Spleen (tissue), 11 donors: Measurements from ENCODE around the gene HLCS. TPM values are rescaled to one million over a fixed set of nuclear protein-coding genes. Genes with fewer than 3 reads are reported as not detected.

Source experiments
- DNase-seq: peaks from one replicate; pipeline ENCODE4 v3.0.0-alpha.2; 2020
- H3K27ac ChIP-seq, 8 donors: fragments of 200-600 bp; sonication (generic) in 7 of 8; 1 replicate in 4 of 8; 2 replicates in 4 of 8; pipeline versions ENCODE4 v1.5.0 to v1.8.0; 2016 to 2021; ENCODE audit warnings: inconsistent platforms in 4 of 8, mild to moderate bottlenecking in 4 of 8, moderate library complexity in 1 of 8
- H3K27me3 ChIP-seq, 7 donors: fragments of 200-600 bp; sonication (generic) in 6 of 7; replicated peaks in 1 of 7; 1 replicate in 4 of 7; 2 replicates in 3 of 7; pipeline versions ENCODE4 v1.5.0 to v1.8.0; 2016 to 2021; ENCODE audit warnings: inconsistent platforms in 3 of 7, mild to moderate bottlenecking in 1 of 7
- H3K36me3 ChIP-seq, 6 donors: fragments of 200-600 bp; sonication (generic) in 5 of 6; 1 replicate in 4 of 6; 2 replicates in 2 of 6; pipeline versions ENCODE4 v1.5.0 to v1.8.0; 2016 to 2021; ENCODE audit warnings: inconsistent platforms in 2 of 6
- H3K4me1 ChIP-seq, 6 donors: fragments of 200-600 bp; sonication (generic) in 5 of 6; 1 replicate in 3 of 6; 2 replicates in 3 of 6; pipeline versions ENCODE4 v1.5.0 to v1.8.0; 2016 to 2021; ENCODE audit warnings: inconsistent platforms in 3 of 6
- H3K4me3 ChIP-seq, 8 donors: fragments of 200-600 bp; sonication (generic) in 7 of 8; 1 replicate in 4 of 8; 2 replicates in 4 of 8; pipeline versions ENCODE4 v1.5.0 to v1.8.0; 2016 to 2021; ENCODE audit warnings: inconsistent platforms in 4 of 8, mild to moderate bottlenecking in 4 of 8, moderate library complexity in 2 of 8
- H3K9me3 ChIP-seq, 8 donors: fragments of 200-600 bp; sonication (generic) in 7 of 8; 1 replicate in 4 of 8; 2 replicates in 4 of 8; pipeline versions ENCODE4 v1.5.0 to v1.8.0; 2016 to 2021; ENCODE audit warnings: inconsistent platforms in 4 of 8
- POLR2A ChIP-seq, 3 donors: fragments of 450-650 bp; IDR thresholded peaks; one replicate each; pipeline ENCODE4 v1.5.1; 2017; ENCODE audit warnings: antibody characterized with exemption in 3 of 3, mild to moderate bottlenecking in 1 of 3
- POLR2AphosphoS5 ChIP-seq, 3 donors: sonication (generic); formaldehyde crosslinking; IDR thresholded peaks; one replicate each; pipeline ENCODE4 v1.5.1; 2017; ENCODE audit warnings: antibody characterized with exemption in 3 of 3
- WGBS, 5 donors: extraction: QIAGEN DNeasy Blood & Tissue Kit in 3 of 5; methylation state at CpG; one replicate each; pipeline versions ENCODE4 v1.1.5 to v1.1.7; 2013 to 2018; 5-methylcytosine and 5-hydroxymethylcytosine counted together
- intact Hi-C: fragments of 100-400 bp; cut with DNase I; formaldehyde crosslinking; loops from one replicate; pipeline ENCODE4 v1.15.0; 2023; ENCODE audit warnings: low total_unique reads
- polyA plus RNA-seq, 3 donors: library from polyadenylated mRNA; stranded (reverse); fragments of 200-250 nt; gene quantifications; one replicate each; pipeline ENCODE4 v1.2.1, GENCODE V29; 2013
- total RNA-seq, 7 donors: library from RNA; depleted of rRNA in 3 of 7; stranded (reverse); fragments of >200 nt in 3 of 7; fragmentation: NEBNext Ultra II Directional in 4 of 7; extraction: Animal tissue kit (Norgen Biotek cat#: 25700) in 4 of 7; gene quantifications; one replicate each; pipeline versions ENCODE4 v1.1.0 to v1.2.1, GENCODE V29; 2016 to 2021
- TF ChIP-seq, protein P1 (sequence below), 11 experiments: fragments of 200-600 bp in 7 of 11; fragments of 450-650 bp in 4 of 11; sonication (generic) in 4 of 11; IDR thresholded peaks in 8 of 11; conservative IDR thresholded peaks in 3 of 11; 1 replicate in 7 of 11; 2 replicates in 4 of 11; pipeline versions ENCODE4 v1.4.0 to v1.8.0; 2016 to 2021; ENCODE audit warnings: antibody characterized with exemption in 11 of 11, inconsistent platforms in 4 of 11, mild to moderate bottlenecking in 1 of 11
- donor health status: healthy with polysubstance abuse.
- donor health status: DM: no; HTN: no; CAD: no; lungs with moderate emphysema.
- donor health status: DM: no; HTN: no; CAD: no.
- donor health status: Bipolar disorder and iron deficiency.
- donor health status: healthy.
- donor health status: DM: no; HTN: no; CAD: no.
- donor health status: DM: yes; HTN: yes; CAD: no.

Gene HLCS
- total and polyA plus RNA-seq, 10 donors = 1.7 to 22.8 (median 16.3) TPM

DNA sequence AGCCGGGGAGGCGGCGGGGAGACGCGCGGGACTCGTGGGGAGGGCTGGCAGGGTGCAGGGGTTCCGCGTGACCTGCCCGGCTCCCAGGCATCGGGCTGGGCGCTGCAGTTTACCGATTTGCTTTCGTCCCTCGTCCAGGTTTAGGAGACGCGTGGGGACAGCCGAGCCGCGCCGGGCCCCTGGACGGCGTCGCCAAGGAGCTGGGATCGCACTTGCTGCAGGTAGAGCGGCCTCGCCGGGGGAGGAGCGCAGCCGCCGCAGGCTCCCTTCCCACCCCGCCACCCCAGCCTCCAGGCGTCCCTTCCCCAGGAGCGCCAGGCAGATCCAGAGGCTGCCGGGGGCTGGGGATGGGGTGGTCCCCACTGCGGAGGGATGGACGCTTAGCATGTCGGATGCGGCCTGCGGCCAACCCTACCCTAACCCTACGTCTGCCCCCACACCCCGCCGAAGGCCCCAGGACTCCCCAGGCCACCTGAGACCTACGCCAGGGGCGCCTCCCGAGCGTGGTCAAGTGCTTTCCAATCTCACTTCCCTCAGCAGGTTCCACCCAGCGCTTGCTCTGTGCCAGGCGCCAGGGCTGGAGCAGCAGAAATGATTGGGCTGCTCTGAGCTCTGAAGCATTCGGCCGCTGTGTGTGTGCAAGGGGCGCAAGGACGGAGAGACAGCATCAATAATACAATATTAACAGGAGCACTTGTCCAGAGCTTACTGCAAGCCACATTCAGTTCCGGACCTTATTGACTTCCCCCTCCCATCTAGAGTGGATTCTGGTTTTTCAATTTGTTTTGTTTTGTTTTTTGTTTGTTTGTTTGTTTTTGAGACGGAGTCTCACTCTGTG lies 257.2 kb downstream of the HLCS start:
- 4 to 9% (median 7%) methylated on average over 23 to 55 of the region's 55 CpGs for WGBS, 5 donors
- H3K36me3 ChIP-seq = no peaks in the 10 kb centered on the region
- peaks cover 26 to 100% (median 92%) of the 10 kb centered on the region in 7 donors for H3K27me3 ChIP-seq
- no peaks in the 10 kb centered on the region for H3K9me3 ChIP-seq
- intact Hi-C loops = no loop called here
- TF ChIP-seq POLR2AphosphoS5 (IDR thresholded peaks at IDR 0.05) (no peak), POLR2A (IDR thresholded peaks at IDR 0.05) (no peak)
- TF ChIP-seq, protein P1, sequence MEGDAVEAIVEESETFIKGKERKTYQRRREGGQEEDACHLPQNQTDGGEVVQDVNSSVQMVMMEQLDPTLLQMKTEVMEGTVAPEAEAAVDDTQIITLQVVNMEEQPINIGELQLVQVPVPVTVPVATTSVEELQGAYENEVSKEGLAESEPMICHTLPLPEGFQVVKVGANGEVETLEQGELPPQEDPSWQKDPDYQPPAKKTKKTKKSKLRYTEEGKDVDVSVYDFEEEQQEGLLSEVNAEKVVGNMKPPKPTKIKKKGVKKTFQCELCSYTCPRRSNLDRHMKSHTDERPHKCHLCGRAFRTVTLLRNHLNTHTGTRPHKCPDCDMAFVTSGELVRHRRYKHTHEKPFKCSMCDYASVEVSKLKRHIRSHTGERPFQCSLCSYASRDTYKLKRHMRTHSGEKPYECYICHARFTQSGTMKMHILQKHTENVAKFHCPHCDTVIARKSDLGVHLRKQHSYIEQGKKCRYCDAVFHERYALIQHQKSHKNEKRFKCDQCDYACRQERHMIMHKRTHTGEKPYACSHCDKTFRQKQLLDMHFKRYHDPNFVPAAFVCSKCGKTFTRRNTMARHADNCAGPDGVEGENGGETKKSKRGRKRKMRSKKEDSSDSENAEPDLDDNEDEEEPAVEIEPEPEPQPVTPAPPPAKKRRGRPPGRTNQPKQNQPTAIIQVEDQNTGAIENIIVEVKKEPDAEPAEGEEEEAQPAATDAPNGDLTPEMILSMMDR (IDR thresholded peaks at IDR 0.05 in 8 of 11, conservative IDR thresholded peaks at IDR 0.05 in 3 of 11) = no peak
- no peak overlapping the region for H3K27ac ChIP-seq
- DNase-seq = peak; percentile 54
- H3K4me3 ChIP-seq = peak overlapping the region in 2 of 8 donors; percentile 17 to 39
- H3K4me1 ChIP-seq = peaks cover 14 to 66% (median 59%) of the 10 kb centered on the region in 6 donors

DNA sequence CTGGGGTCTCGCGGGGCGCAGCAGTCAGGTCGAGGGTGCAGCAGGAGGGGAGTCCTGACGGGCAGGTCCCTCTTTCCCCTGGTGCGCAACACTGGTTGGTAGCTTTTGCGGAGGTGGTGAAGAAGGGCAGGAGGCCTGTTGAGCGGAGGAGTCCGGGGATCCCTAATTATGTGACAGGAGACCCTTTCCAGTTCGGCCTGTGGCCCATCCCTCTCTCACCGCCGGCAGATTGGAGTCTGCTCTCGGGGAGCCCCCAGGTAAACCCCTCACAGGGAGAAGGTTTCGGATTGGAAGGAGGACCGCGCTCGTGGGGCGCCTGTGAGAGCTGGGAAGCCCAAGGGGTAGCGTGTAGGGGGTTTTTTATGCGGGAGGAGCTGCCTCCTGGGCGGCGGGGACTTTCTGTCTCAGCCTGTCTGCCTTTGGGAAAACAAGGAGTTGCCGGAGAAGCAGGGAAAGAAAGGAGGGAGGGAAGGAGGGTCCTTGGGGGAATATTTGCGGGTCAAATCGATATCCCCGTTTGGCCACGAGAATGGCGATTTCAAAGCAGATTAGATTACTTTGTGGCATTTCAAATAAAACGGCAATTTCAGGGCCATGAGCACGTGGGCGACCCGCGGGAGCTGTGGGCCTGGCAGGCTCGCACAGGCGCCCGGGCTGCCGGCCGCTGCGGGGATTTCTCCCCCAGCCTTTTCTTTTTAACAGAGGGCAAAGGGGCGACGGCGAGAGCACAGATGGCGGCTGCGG lies 258.0 kb downstream of the HLCS start:
- 4 to 8% (median 5%) methylated on average over 33 to 44 of the region's 44 CpGs for WGBS, 5 donors
- Histone ChIP-seq H3K27me3 (peaks cover 26 to 100% (median 96%) of the 10 kb centered on the region in 7 donors), H3K27ac (no peak overlapping the region), H3K4me1 (peaks cover 14 to 73% (median 60%) of the 10 kb centered on the region in 6 donors), H3K36me3 (no peaks in the 10 kb centered on the region), H3K4me3 (peak overlapping the region in 3 of 8 donors; percentile 2 to 39 (median 17)), H3K9me3 (no peaks in the 10 kb centered on the region)
- intact Hi-C loops = no loop called here
- DNase-seq = peak; percentile 51
- TF ChIP-seq, protein P1 (IDR thresholded peaks at IDR 0.05 in 8 of 11, conservative IDR thresholded peaks at IDR 0.05 in 3 of 11) = no peak
- TF ChIP-seq POLR2AphosphoS5 (IDR thresholded peaks at IDR 0.05) (no peak), POLR2A (IDR thresholded peaks at IDR 0.05) (no peak)

DNA sequence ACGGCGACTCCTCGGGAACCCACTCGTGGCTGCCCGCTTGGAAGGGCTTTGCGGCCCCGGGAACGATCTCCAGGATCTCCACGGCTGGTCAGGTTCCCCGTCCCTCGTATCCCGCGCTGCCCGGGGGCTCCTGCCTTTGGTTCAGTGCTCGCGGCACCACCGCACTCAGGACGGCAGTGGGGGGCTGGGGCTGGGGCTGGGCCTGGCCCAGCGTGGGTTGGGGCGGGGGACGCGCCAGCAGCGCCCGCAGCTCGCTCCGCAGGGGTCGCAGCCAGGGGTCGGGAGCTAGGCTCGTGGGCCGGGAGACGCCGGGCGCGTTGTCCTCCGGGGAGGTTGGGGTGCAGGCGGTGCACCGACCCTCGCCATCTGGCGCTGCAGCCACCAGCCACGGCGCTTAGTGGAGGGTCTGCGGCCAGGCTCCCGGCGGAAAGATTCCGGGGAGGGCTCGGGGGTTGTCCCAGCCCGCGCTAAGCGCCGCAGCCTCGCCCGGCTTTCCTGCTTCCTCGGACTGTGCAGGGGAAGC lies 258.6 kb downstream of the HLCS start:
- no peak for TF ChIP-seq POLR2AphosphoS5 (IDR thresholded peaks at IDR 0.05)
- intact Hi-C loops = no loop called here
- Histone ChIP-seq H3K9me3 (no peaks in the 10 kb centered on the region), H3K4me1 (peaks cover 14 to 73% (median 60%) of the 10 kb centered on the region in 6 donors), H3K27me3 (peaks cover 26 to 100% (median 98%) of the 10 kb centered on the region in 7 donors), H3K27ac (no peak overlapping the region), H3K36me3 (no peaks in the 10 kb centered on the region), H3K4me3 (peak overlapping the region in 3 of 8 donors; percentile 2 to 39 (median 17))
- no peak for DNase-seq
- 2 to 6% (median 6%) methylated on average over 21 to 53 of the region's 53 CpGs for WGBS, 5 donors

DNA sequence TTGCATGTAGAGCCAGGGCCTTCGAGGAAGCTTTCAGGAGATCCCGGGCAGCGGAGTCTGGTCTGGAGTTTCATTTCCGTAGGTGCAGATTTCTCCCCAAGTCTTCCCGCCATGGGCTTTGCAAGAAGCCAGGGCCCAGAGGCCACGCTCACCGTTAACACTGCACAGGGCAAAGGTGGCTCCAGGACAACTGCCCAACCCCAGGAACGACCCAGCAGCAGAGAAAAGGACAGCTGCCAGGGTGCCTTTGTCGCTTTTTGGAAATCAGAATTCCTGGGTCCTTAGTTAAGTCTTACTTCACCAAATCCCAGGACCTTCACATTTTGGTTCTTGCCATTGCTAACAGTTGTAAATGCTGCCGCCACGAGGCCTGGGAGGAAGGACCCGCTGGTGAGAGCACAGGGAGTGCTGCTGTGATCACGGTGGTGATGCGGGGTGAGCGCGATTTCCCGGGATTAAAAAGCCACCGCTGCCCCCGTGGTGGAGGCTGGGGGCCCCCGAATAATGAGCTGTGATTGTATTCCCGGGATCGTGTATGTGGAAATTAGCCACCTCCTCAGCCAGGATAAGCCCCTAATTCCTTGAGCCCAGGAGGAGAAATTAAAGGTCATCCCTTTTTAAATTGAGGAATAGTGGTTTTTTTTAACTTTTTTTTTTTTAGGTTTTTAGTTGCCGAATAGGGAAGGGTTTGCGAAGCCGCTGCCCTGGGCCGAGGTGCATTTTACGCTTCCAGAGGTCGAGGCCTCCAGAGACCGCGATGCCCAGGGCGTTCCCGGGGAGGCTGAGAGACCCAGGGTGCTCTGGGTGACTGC lies 259.3 kb downstream of the HLCS start:
- WGBS, 5 donors = 6 to 13% (median 8%) methylated on average over 32 of the region's 32 CpGs
- Histone ChIP-seq H3K36me3 (no peaks in the 10 kb centered on the region), H3K9me3 (no peaks in the 10 kb centered on the region), H3K4me3 (peak overlapping the region in 1 of 8 donors; percentile 2), H3K4me1 (peaks cover 14 to 73% (median 60%) of the 10 kb centered on the region in 6 donors), H3K27ac (no peak overlapping the region), H3K27me3 (peaks cover 27 to 100% (median 99%) of the 10 kb centered on the region in 7 donors)
- intact Hi-C loops = no loop called here
- DNase-seq = no peak
- TF ChIP-seq, protein P1 (IDR thresholded peaks at IDR 0.05 in 8 of 11, conservative IDR thresholded peaks at IDR 0.05 in 3 of 11) = no peak
